IMR-90 (cell line): ENCODE measurements around the gene ADGRL3. TPM values are rescaled to one million over a fixed set of nuclear protein-coding genes. Genes with fewer than 3 reads are reported as not detected.

Experiments
- ATAC-seq: fragments of 200-7000 bp; cut with Tn5 transposase; 2 replicates; pipeline ENCODE4 v1.9.1; 2020; ENCODE audit warnings: low read depth, mild to moderate bottlenecking, moderate library complexity
- BruUV-seq: library from RNA; stranded (reverse); fragments of 400-500 nt; replicated peaks from 2 replicates; lab custom pipeline; 2021; lab: Mats Ljungman, UMichigan
- CTCF ChIA-PET: fragments of 300-600 bp; formaldehyde crosslinking; extraction: SDS; loops from one replicate; lab custom pipeline; 2021; ENCODE audit warnings: antibody characterized with exemption; lab: Yijun Ruan, JAX
- POLR2A ChIA-PET: fragments of 300-600 bp; sonication (Branson Sonifier 250); formaldehyde crosslinking; loops from one replicate; lab custom pipeline; 2022; ENCODE audit warnings: antibody characterized with exemption; ENCODE audit not compliant: unreplicated experiment; lab: Charles Lee
- DNase-seq: peaks from one replicate; pipeline ENCODE4 v3.0.0; 2013
- H2AFZ ChIP-seq: replicated peaks from 2 replicates; pipeline ENCODE3; 2013; ENCODE audit warnings: low read length, mild to moderate bottlenecking; ENCODE audit not compliant: poor library complexity
- H2AK5ac ChIP-seq: 2 replicates; pipeline ENCODE4 v1.6.1; 2013; ENCODE audit warnings: low read depth, low read length, inconsistent platforms
- H2AK9ac ChIP-seq: replicated peaks from 2 replicates; pipeline ENCODE3; 2013; ENCODE audit warnings: mild to moderate bottlenecking, low read depth, low read length, moderate library complexity; ENCODE audit not compliant: poor library complexity
- H2BK120ac ChIP-seq: 2 replicates; pipeline ENCODE4 v1.6.1; 2013; ENCODE audit warnings: low read depth, low read length, inconsistent platforms
- H2BK15ac ChIP-seq: 3 replicates; pipeline ENCODE4 v1.6.1; 2013; ENCODE audit warnings: low read depth, low read length, inconsistent platforms
- H2BK20ac ChIP-seq: 2 replicates; pipeline ENCODE4 v1.6.1; 2013; ENCODE audit warnings: low read depth, mild to moderate bottlenecking, inconsistent platforms, low read length, moderate library complexity
- H2BK5ac ChIP-seq: 2 replicates; pipeline ENCODE4 v1.6.1; 2013; ENCODE audit warnings: mild to moderate bottlenecking, low read depth, low read length, inconsistent platforms; ENCODE audit not compliant: poor library complexity, severe bottlenecking
- H3K14ac ChIP-seq: replicated peaks from 2 replicates; pipeline ENCODE4 v1.6.1; 2013; ENCODE audit warnings: low read depth, low read length, inconsistent platforms
- H3K18ac ChIP-seq: 2 replicates; pipeline ENCODE4 v1.6.1; 2013; ENCODE audit warnings: low read depth, low read length, control low read depth
- H3K23ac ChIP-seq: 2 replicates; pipeline ENCODE4 v1.6.1; 2013; ENCODE audit warnings: low read depth, low read length, inconsistent platforms
- H3K27ac ChIP-seq: 2 replicates; pipeline ENCODE4 v1.5.1; 2013; ENCODE audit warnings: mild to moderate bottlenecking, control low read depth, low read length; ENCODE audit not compliant: insufficient read depth
- H3K27me3 ChIP-seq: 2 replicates; pipeline ENCODE4 v1.6.1; 2013; ENCODE audit warnings: low read length; ENCODE audit not compliant: control insufficient read depth, insufficient read depth
- H3K36me3 ChIP-seq: 2 replicates; pipeline ENCODE4 v1.6.1; 2013; ENCODE audit warnings: low read length, mixed read lengths; ENCODE audit not compliant: control insufficient read depth, insufficient read depth
- H3K4ac ChIP-seq: 2 replicates; pipeline ENCODE4 v1.6.1; 2013; ENCODE audit warnings: low read depth, low read length, inconsistent platforms
- H3K4me1 ChIP-seq: 2 replicates; pipeline ENCODE4 v1.6.1; 2013; ENCODE audit warnings: low read length, mixed read lengths; ENCODE audit not compliant: control insufficient read depth, insufficient read depth
- H3K4me2 ChIP-seq: 2 replicates; pipeline ENCODE4 v1.6.1; 2013; ENCODE audit warnings: low read depth, mild to moderate bottlenecking, control low read depth, low read length, moderate library complexity
- H3K4me3 ChIP-seq: 2 replicates; pipeline ENCODE4 v1.5.1; 2013; ENCODE audit warnings: low read depth, mild to moderate bottlenecking, control low read depth, low read length, moderate library complexity; ENCODE audit not compliant: insufficient read depth
- H3K56ac ChIP-seq: 2 replicates; pipeline ENCODE4 v1.6.1; 2013; ENCODE audit warnings: low read length, inconsistent platforms; ENCODE audit not compliant: insufficient read depth; ENCODE audit errors: extremely low read depth
- H3K79me1 ChIP-seq, 2 experiments: 2 replicates each; pipeline ENCODE4 v1.6.1; 2013; ENCODE audit warnings: low read length in 2 of 2, inconsistent platforms in 1 of 2, low read depth in 1 of 2
- H3K9ac ChIP-seq: 2 replicates; pipeline ENCODE4 v1.6.1; 2013; ENCODE audit warnings: low read depth, low read length, control low read depth
- H3K9me1 ChIP-seq: 2 replicates; pipeline ENCODE4 v1.6.1; 2013; ENCODE audit warnings: low read length, inconsistent platforms; ENCODE audit not compliant: insufficient read depth
- H3K9me3 ChIP-seq: 2 replicates; pipeline ENCODE4 v1.6.1; 2013; ENCODE audit warnings: low read length; ENCODE audit not compliant: control insufficient read depth, insufficient read depth
- H4K20me1 ChIP-seq: 2 replicates; pipeline ENCODE4 v1.6.1; 2013; ENCODE audit warnings: low read length, inconsistent platforms; ENCODE audit not compliant: insufficient read depth
- H4K5ac ChIP-seq: 2 replicates; pipeline ENCODE4 v1.6.1; 2013; ENCODE audit warnings: mild to moderate bottlenecking, low read depth, low read length, control low read depth
- H4K8ac ChIP-seq, 2 experiments: 2 replicates each; pipeline ENCODE4 v1.6.1; 2013; ENCODE audit warnings: low read depth in 2 of 2, low read length in 2 of 2, control low read depth in 1 of 2, inconsistent platforms in 1 of 2
- H4K91ac ChIP-seq: 2 replicates; pipeline ENCODE4 v1.6.1; 2013; ENCODE audit warnings: low read depth, low read length, inconsistent platforms; ENCODE audit not compliant: insufficient read depth
- BHLHE40 ChIP-seq: fragments of 150-350 bp; IDR thresholded peaks from 2 replicates; pipeline ENCODE4 v1.6.1; 2016; ENCODE audit warnings: mild to moderate bottlenecking, low read depth, low read length
- CEBPB ChIP-seq: IDR thresholded peaks from 2 replicates; pipeline ENCODE4 v1.6.1; 2012; ENCODE audit warnings: low read depth, low read length, improper control_type of control experiment
- CHD1 ChIP-seq: IDR thresholded peaks from 2 replicates; pipeline ENCODE4 v1.6.1; 2012; ENCODE audit warnings: low read depth, low read length, improper control_type of control experiment
- CTCF ChIP-seq: conservative IDR thresholded peaks from 2 replicates; pipeline ENCODE4 v1.5.1; 2012; ENCODE audit warnings: mild to moderate bottlenecking, low read depth, low read length, improper control_type of control experiment
- ELK1 ChIP-seq: fragments of 150-350 bp; IDR thresholded peaks from 2 replicates; pipeline ENCODE4 v1.6.1; 2016; ENCODE audit warnings: low read depth, mild to moderate bottlenecking, low read length, moderate library complexity, borderline replicate concordance
- FOS ChIP-seq: fragments of 150-350 bp; IDR thresholded peaks from 2 replicates; pipeline ENCODE4 v1.6.1; 2016; ENCODE audit warnings: low read depth, low read length
- MAFK ChIP-seq: IDR thresholded peaks from 2 replicates; pipeline ENCODE4 v1.6.1; 2012; ENCODE audit warnings: low read depth, low read length, improper control_type of control experiment
- MAZ ChIP-seq: IDR thresholded peaks from 2 replicates; pipeline ENCODE4 v1.6.1; 2012; ENCODE audit warnings: low read depth, mild to moderate bottlenecking, low read length, improper control_type of control experiment, moderate library complexity, borderline replicate concordance
- MXI1 ChIP-seq: IDR thresholded peaks from 2 replicates; pipeline ENCODE4 v1.6.1; 2012; ENCODE audit warnings: low read depth, mild to moderate bottlenecking, low read length, moderate library complexity, borderline replicate concordance
- NFE2L2 ChIP-seq: fragments of 150-350 bp; IDR thresholded peaks from 2 replicates; pipeline ENCODE4 v1.6.1; 2016; ENCODE audit warnings: low read depth, mild to moderate bottlenecking, low read length
- POLR2A ChIP-seq: IDR thresholded peaks from 2 replicates; pipeline ENCODE4 v1.6.1; 2012; ENCODE audit warnings: mild to moderate bottlenecking, low read depth, low read length
- RAD21 ChIP-seq: IDR thresholded peaks from 2 replicates; pipeline ENCODE4 v1.6.1; 2012; ENCODE audit warnings: low read length, improper control_type of control experiment
- RCOR1 ChIP-seq: IDR thresholded peaks from 2 replicates; pipeline ENCODE4 v1.6.1; 2012; ENCODE audit warnings: mild to moderate bottlenecking, low read length, improper control_type of control experiment; ENCODE audit not compliant: insufficient replicate concordance
- RFX5 ChIP-seq: IDR thresholded peaks from 2 replicates; pipeline ENCODE4 v1.8.0; 2012; ENCODE audit warnings: low read depth, mild to moderate bottlenecking, low read length, moderate library complexity
- SMC3 ChIP-seq: fragments of 150-350 bp; IDR thresholded peaks from 2 replicates; pipeline ENCODE4 v1.6.1; 2016; ENCODE audit warnings: low read depth, mild to moderate bottlenecking, antibody characterized with exemption, low read length, moderate library complexity
- USF2 ChIP-seq: fragments of 150-350 bp; IDR thresholded peaks from 2 replicates; pipeline ENCODE4 v1.6.1; 2017; ENCODE audit warnings: mild to moderate bottlenecking, antibody characterized with exemption, low read length, low read depth
- WGBS, 2 experiments: methylation state at CpG; one replicate each; pipeline versions ENCODE4 v1.1.5 to v1.1.7; 2013; ENCODE audit warnings: missing lambda C conversion rate in 2 of 2; ENCODE audit not compliant: insufficient read length in 1 of 2; ENCODE audit errors: extremely low coverage in 2 of 2; 5-methylcytosine and 5-hydroxymethylcytosine counted together
- dilution Hi-C: fragments of 300-500 bp; cut with HindIII; formaldehyde crosslinking; loops from one replicate; pipeline ENCODE4 v1.14.3; 2018; ENCODE audit warnings: low sequenced_read_pairs; ENCODE audit not compliant: unreplicated experiment
- in situ Hi-C: fragments of 300-500 bp; cut with MboI; formaldehyde crosslinking; loops from 3 replicates; pipeline ENCODE4 v1.14.3; 2019; ENCODE audit warnings: low sequenced_read_pairs, inconsistent platforms, mixed read lengths
- intact Hi-C: fragments of 100-400 bp; cut with micrococcal nuclease; formaldehyde crosslinking; loops from 2 replicates; pipeline ENCODE4 v1.10.0; 2022
- polyA plus RNA-seq, 3 experiments: library from polyadenylated mRNA; depleted of rRNA; stranded (reverse); fragments of >200 nt; gene quantifications; 2 replicates each; pipeline ENCODE4 v1.2.3, GENCODE V29; 2012; ENCODE audit warnings: low replicate concordance in 1 of 3
- total RNA-seq: library from RNA; depleted of rRNA; stranded (reverse); fragments of >200 nt; gene quantifications from 2 replicates; pipeline ENCODE4 v1.2.3, GENCODE V29; 2012

The ADGRL3 gene
- total and polyA plus RNA-seq, 2 of the 4 experiments (the other 2 are of a cell fraction), result 0.46 to 2.5 TPM

- H2AK9ac ChIP-seq, result no peak overlapping the region
- no peak for ATAC-seq
- H2BK120ac ChIP-seq, result no peak overlapping the region
- H3K18ac ChIP-seq, result no peak overlapping the region
- ChIA-PET CTCF (no interaction called here), POLR2A (no interaction called here)
- no peak for DNase-seq
- H3K27me3 ChIP-seq, result no peaks in the 10 kb centered on the region
- no CpG with 5 or more reads among the region's 2 CpGs for WGBS, 2 experiments
- no peak overlapping the region for H3K9ac ChIP-seq
- no peak overlapping the region for H3K14ac ChIP-seq
- no peaks in the 10 kb centered on the region for H4K20me1 ChIP-seq
- H3K23ac ChIP-seq, result no peak overlapping the region
- H3K36me3 ChIP-seq, result no peaks in the 10 kb centered on the region
- H2BK5ac ChIP-seq, result no peak overlapping the region
- BruUV-seq, result no TSS peak
- in situ Hi-C loops (no loop called here), dilution Hi-C loops (no loop called here), intact Hi-C loops (no loop called here)
- H2AFZ ChIP-seq, result no peak overlapping the region
- TF ChIP-seq RCOR1 (no peak), FOS (no peak), MXI1 (no peak), RFX5 (no peak), CHD1 (no peak), MAFK (no peak), CEBPB (no peak), POLR2A (no peak), BHLHE40 (no peak), CTCF (no peak), MAZ (no peak), NFE2L2 (no peak), SMC3 (no peak), RAD21 (no peak), ELK1 (no peak), USF2 (no peak)
- no peaks in the 10 kb centered on the region for H3K9me3 ChIP-seq
- no peak overlapping the region for H2BK15ac ChIP-seq
- H2AK5ac ChIP-seq, result no peak overlapping the region
- no peak overlapping the region for H3K4me3 ChIP-seq
- no peaks in the 10 kb centered on the region for H3K79me1 ChIP-seq
- H3K4ac ChIP-seq, result no peak overlapping the region
- H4K91ac ChIP-seq, result no peak overlapping the region
- H3K4me2 ChIP-seq, result no peak overlapping the region
- no peak overlapping the region for H4K8ac ChIP-seq
- H3K4me1 ChIP-seq, result no peaks in the 10 kb centered on the region
- H2BK20ac ChIP-seq, result no peak overlapping the region
- no peak overlapping the region for H3K56ac ChIP-seq
- H3K9me1 ChIP-seq, result no peaks in the 10 kb centered on the region
- no peak overlapping the region for H4K5ac ChIP-seq
- H3K27ac ChIP-seq, result no peak overlapping the region
These were observed 792.2 kb downstream of the ADGRL3 start for GRCh38 chr4:61992351-61992750.
